K562 (cell line): ENCODE data around the gene VENTX. TPM values are rescaled to one million over a fixed set of nuclear protein-coding genes. Genes with fewer than 3 reads are reported as not detected.

ENCODE experiments used
- ATAC-seq: fragments of 200-7000 bp; cut with Tn5 transposase; 3 replicates; pipeline ENCODE4 v1.9.1; 2020; ENCODE audit warnings: moderate library complexity
- BruUV-seq: library from RNA; stranded (reverse); fragments of 400-500 nt; replicated peaks from 2 replicates; lab custom pipeline; 2021; lab: Mats Ljungman, UMichigan
- CTCF ChIA-PET: fragments of 300-600 bp; formaldehyde crosslinking; extraction: SDS; loops from one replicate; lab custom pipeline; 2021; ENCODE audit warnings: low intra/inter-chr PET ratio; lab: Yijun Ruan, JAX
- POLR2A ChIA-PET: fragments of 300-600, 350-650 bp; sonication (Branson Sonifier 250); formaldehyde crosslinking; extraction: SDS; loops from one replicate; lab custom pipeline; 2021; ENCODE audit warnings: antibody characterized with exemption, inconsistent platforms; lab: Yijun Ruan, JAX
- DNase-seq, 4 experiments: peaks; one replicate each; pipeline versions ENCODE4 v3.0.0 to v3.0.0-alpha.2; 2011 to 2018; ENCODE audit warnings: low spot score in 3 of 4, mixed read lengths in 3 of 4; ENCODE audit errors: extremely low read depth in 1 of 4
- FAIRE-seq: peaks from 2 replicates; lab custom pipeline; 2011; peaks lifted over from hg19 to GRCh38; lab: Jason Lieb, UNC
- H2AFZ ChIP-seq: 2 replicates; pipeline ENCODE4 v1.6.0; 2011; ENCODE audit warnings: low read depth, low read length, control low read depth, inconsistent platforms
- H3K27ac ChIP-seq: fragments of 200-600 bp; 3 replicates; pipeline ENCODE4 v1.8.0; 2011; ENCODE audit warnings: low read depth, mild to moderate bottlenecking, control low read depth, inconsistent platforms, low read length, moderate library complexity, mixed read lengths; ENCODE audit errors: extremely low read depth
- H3K27me3 ChIP-seq, 2 experiments: fragments of 300-600 bp in 1 of 2; 2 replicates in 1 of 2; 3 replicates in 1 of 2; pipeline versions ENCODE4 v1.6.0 to v1.8.0; 2011; ENCODE audit warnings: inconsistent platforms in 2 of 2, low read length in 2 of 2, mild to moderate bottlenecking in 1 of 2, mixed read lengths in 1 of 2, moderate library complexity in 1 of 2; ENCODE audit not compliant: control insufficient read depth in 2 of 2, insufficient read depth in 2 of 2
- H3K36me3 ChIP-seq: fragments of 300-600 bp; 3 replicates; pipeline ENCODE4 v1.8.0; 2011; ENCODE audit warnings: mild to moderate bottlenecking, low read length, inconsistent platforms; ENCODE audit not compliant: control insufficient read depth, insufficient read depth
- H3K4me1 ChIP-seq, 2 experiments: fragments of 200-600 bp in 1 of 2; replicated peaks in 1 of 2; 2 replicates in 1 of 2; 3 replicates in 1 of 2; pipeline versions ENCODE4 v1.5.1 to v1.8.0; 2011; ENCODE audit warnings: inconsistent platforms in 2 of 2, low read length in 2 of 2, mild to moderate bottlenecking in 1 of 2, mixed read lengths in 1 of 2, moderate library complexity in 1 of 2; ENCODE audit not compliant: control insufficient read depth in 2 of 2, insufficient read depth in 2 of 2
- H3K4me2 ChIP-seq: 2 replicates; pipeline ENCODE4 v1.6.1; 2011; ENCODE audit warnings: low read length, control low read depth, inconsistent platforms, mixed read lengths; ENCODE audit not compliant: insufficient read depth
- H3K4me3 ChIP-seq: fragments of 200-600 bp; sonication (generic), shearing (Covaris generic); 2 replicates; pipeline ENCODE4 v1.5.1; 2016; ENCODE audit warnings: control low read depth, inconsistent platforms
- H3K79me2 ChIP-seq: fragments of 200-600 bp; 3 replicates; pipeline ENCODE4 v1.8.0; 2011; ENCODE audit warnings: low read length, inconsistent platforms; ENCODE audit not compliant: control insufficient read depth, insufficient read depth
- H3K9ac ChIP-seq, 2 experiments: 2 replicates each; pipeline versions ENCODE4 v1.6.0 to v1.6.1; 2011; ENCODE audit warnings: low read depth in 2 of 2, low read length in 2 of 2, control low read depth in 1 of 2, inconsistent platforms in 1 of 2, mild to moderate bottlenecking in 1 of 2, mixed read lengths in 1 of 2; ENCODE audit not compliant: insufficient read depth in 1 of 2
- H3K9me1 ChIP-seq: one replicate; pipeline ENCODE4 v1.6.0; 2011; ENCODE audit warnings: inconsistent platforms, mild to moderate bottlenecking, low read length, moderate library complexity; ENCODE audit not compliant: control insufficient read depth, insufficient read depth
- H3K9me3 ChIP-seq: replicated peaks from 2 replicates; pipeline ENCODE4 v1.5.1; 2011; ENCODE audit warnings: low read depth, low read length, inconsistent platforms; ENCODE audit not compliant: control insufficient read depth, insufficient read depth
- H4K20me1 ChIP-seq: replicated peaks from 2 replicates; pipeline ENCODE4 v1.6.1; 2011; ENCODE audit warnings: low read length, inconsistent platforms, mixed read lengths; ENCODE audit not compliant: control insufficient read depth, insufficient read depth
- HOXB6 ChIP-seq: fragments of 250-450 bp; sonication (Bioruptor Pico); IDR thresholded peaks from 2 replicates; pipeline ENCODE4 v1.5.1; 2022; ENCODE audit warnings: mild to moderate bottlenecking, borderline replicate concordance
- POLR2G ChIP-seq: fragments of 200-400 bp; formaldehyde crosslinking; IDR thresholded peaks from 2 replicates; pipeline ENCODE4 v1.6.1; 2017; ENCODE audit warnings: low read depth, mild to moderate bottlenecking, antibody characterized with exemption, low read length, moderate library complexity
- PTRF ChIP-seq: fragments of 450-650 bp; IDR thresholded peaks from 2 replicates; pipeline ENCODE4 v1.6.1; 2016; ENCODE audit warnings: mild to moderate bottlenecking, missing genetic modification characterization, missing compliant biosample characterization
- WGBS: fragments of 100-300 bp; shearing (Covaris generic); methylation state at CpG from one replicate; pipeline ENCODE4 v1.1.6; 2016; ENCODE audit warnings: low coverage, mixed read lengths; ENCODE audit not compliant: insufficient coverage; ENCODE audit errors: missing lambda C conversion rate; 5-methylcytosine and 5-hydroxymethylcytosine counted together
- in situ Hi-C: fragments of 300-500 bp; cut with MboI; formaldehyde crosslinking; loops from 4 replicates; pipeline ENCODE4 v1.15.0; 2018; ENCODE audit warnings: inconsistent platforms, mixed read lengths
- intact Hi-C: fragments of 100-400 bp; cut with micrococcal nuclease; formaldehyde crosslinking; loops from 2 replicates; pipeline ENCODE4 v1.14.2; 2022
- polyA plus RNA-seq, 8 experiments: library from polyadenylated mRNA; depleted of rRNA in 4 of 8; stranded (reverse) in 5 of 8; unstranded in 3 of 8; fragments of >200 nt; fragmentation: Nextera tagmentation in 2 of 8; fragmentation: Illumina TruSeq in 1 of 8; extraction: Ambion mirVana in 2 of 8; extraction: Trizol in 1 of 8; gene quantifications; 2 replicates each; pipeline versions ENCODE4 v1.2.1 to v1.2.3, GENCODE V29; 2011 to 2014; ENCODE audit warnings: inconsistent platforms in 1 of 8, missing spikeins in 1 of 8
- total RNA-seq, 7 experiments: library from RNA; depleted of rRNA in 6 of 7; stranded (reverse); fragments of >200 nt in 6 of 7; fragmentation: Illumina TruSeq in 2 of 7; extraction: Trizol in 2 of 7; gene quantifications; 2 replicates each; pipeline versions ENCODE4 v1.2.1 to v1.2.3, GENCODE V29; 2011 to 2021; ENCODE audit warnings: low replicate concordance in 1 of 7

The VENTX gene
- total and polyA plus RNA-seq, 9 of the 15 experiments (the other 6 are each of a cell fraction or from before 2014, with no cell fraction given) = 0.07 to 0.70 (median 0.20) TPM; not detected in 1

DNA sequence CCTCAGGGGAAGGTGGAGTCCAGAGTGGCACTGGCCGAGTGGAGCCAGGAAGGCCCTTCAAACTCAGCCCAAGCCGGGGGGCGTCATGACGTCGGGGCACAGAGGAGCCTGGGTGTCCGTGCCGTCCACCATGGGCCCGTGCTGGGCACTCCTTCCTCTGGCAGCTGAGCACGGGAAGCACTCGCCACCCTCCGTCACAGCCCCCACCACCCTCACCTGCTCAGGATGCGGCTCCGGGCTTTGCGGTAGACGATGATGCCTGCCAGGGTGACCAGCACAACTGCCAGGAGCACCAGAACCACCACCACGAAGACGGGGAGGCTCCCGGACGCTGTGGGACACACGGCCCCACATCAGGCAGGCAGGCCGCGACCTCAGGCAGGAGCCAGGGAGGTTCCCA is 30.9 kb downstream of the VENTX start:
- in situ Hi-C loops = no loop called here
- POLR2A ChIA-PET = no interaction called here
- FAIRE-seq = no peak

GRCh38 chr10:133269367-133269766 is 31.7 kb downstream of the VENTX start:
- BruUV-seq = no TSS peak
- Histone ChIP-seq H3K79me2 (no peaks in the 10 kb centered on the region), H3K27ac (no peak overlapping the region), H3K9me1 (no peaks in the 10 kb centered on the region), H3K9ac (no peak overlapping the region), H3K27me3 (no peaks in the 10 kb centered on the region), H4K20me1 (no peaks in the 10 kb centered on the region), H2AFZ (no peak overlapping the region), H3K36me3 (no peaks in the 10 kb centered on the region), H3K4me2 (no peak overlapping the region), H3K4me1 (peaks cover 0 to 82% of the 10 kb centered on the region in 2 experiments; a peak in 3 of 5 replicates), H3K9me3 (no peaks in the 10 kb centered on the region), H3K4me3 (no peak overlapping the region)
- no peak for DNase-seq
- 78% methylated on average over 8 of the region's 26 CpGs for WGBS
- POLR2A ChIA-PET = no interaction called here
- TF ChIP-seq PTRF (tag) (no peak), POLR2G (0 out of 2 replicates have a peak, but pooled peaks have one; percentile 9)
- CTCF ChIA-PET = no interaction called here
- no peak for ATAC-seq
- in situ Hi-C loops (no loop called here), intact Hi-C loops (no loop called here)
- no peak for FAIRE-seq

More for the DNA sequence above, 30.9 kb downstream of the VENTX start:
- intact Hi-C loops = no loop called here
- peak overlapping the region in 1 of 2 experiments; percentile 45; a peak in 1 of 4 replicates for H3K9ac ChIP-seq
- no peaks in the 10 kb centered on the region for H3K79me2 ChIP-seq
- H2AFZ ChIP-seq = no peak overlapping the region
- no peak overlapping the region for H3K4me2 ChIP-seq
- ATAC-seq (no peak), DNase-seq (no peak)
- H3K9me1 ChIP-seq = no peaks in the 10 kb centered on the region
- H3K4me1 ChIP-seq = peaks cover 0 to 80% of the 10 kb centered on the region in 2 experiments; a peak in 3 of 5 replicates
- CTCF ChIA-PET = no interaction called here
- 95% methylated on average over 14 of the region's 22 CpGs for WGBS
- no peak overlapping the region for H3K4me3 ChIP-seq
- H4K20me1 ChIP-seq = no peaks in the 10 kb centered on the region
- no TSS peak for BruUV-seq
- no peak for TF ChIP-seq HOXB6 (CRISPR knock-in tag)
- H3K9me3 ChIP-seq = no peaks in the 10 kb centered on the region
- H3K27me3 ChIP-seq = no peaks in the 10 kb centered on the region
- no peaks in the 10 kb centered on the region for H3K36me3 ChIP-seq
- no peak overlapping the region for H3K27ac ChIP-seq
